ENCODE data around the gene NIPA2.
"Not testable (repeated sequence)": the region's sequence is repeated elsewhere in the genome, so short reads cannot be mapped to it uniquely, and the experiment has no call there.

Gene NIPA2

DNA sequence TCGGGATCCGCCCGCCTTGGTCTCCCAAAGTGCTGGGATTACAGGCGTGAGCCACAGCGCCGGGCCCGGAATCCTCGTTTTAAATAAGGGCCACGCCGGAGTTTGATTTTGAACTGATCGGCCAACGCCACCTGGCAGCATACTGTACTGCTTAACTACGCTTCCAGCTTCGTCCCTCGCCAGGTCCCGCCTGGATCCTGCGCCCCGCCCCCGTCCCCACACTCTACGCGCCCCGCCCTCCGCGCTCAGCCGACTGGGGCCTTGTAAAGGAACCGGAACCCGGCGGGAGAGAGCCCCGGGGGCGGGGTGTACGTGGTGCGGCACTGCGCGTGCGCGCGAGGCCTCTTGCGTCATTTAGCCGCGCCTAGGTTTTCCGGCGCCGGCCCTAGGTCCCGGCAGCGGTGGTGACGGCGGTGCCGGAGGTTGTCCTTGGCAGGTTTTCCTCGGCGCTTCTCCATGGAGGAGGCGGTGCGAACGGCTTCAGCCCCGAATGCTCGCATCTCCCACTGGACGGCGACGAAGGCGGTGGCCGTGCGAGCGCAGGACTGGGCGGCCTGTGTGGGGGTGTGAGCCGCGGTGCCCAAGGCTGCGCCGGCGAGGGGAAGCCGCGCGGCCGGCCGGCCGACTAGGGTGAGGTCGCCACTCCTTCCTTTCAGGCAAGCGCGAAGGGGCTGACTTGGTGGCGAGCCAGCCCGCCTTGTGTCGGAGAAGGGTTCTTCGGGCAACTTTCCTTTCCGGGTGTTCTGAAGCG is at the start of gene NIPA2:
Gene NIPA2 (plus strand): TSS at position 375 of the 751 bp plus-strand sequence. CDS start 13,066 bp downstream, outside the sequence.
- DNase-seq (ENCODE audit: low read depth in 3 of 3), result peak; percentile 97 to 98 (median 98)

DNA sequence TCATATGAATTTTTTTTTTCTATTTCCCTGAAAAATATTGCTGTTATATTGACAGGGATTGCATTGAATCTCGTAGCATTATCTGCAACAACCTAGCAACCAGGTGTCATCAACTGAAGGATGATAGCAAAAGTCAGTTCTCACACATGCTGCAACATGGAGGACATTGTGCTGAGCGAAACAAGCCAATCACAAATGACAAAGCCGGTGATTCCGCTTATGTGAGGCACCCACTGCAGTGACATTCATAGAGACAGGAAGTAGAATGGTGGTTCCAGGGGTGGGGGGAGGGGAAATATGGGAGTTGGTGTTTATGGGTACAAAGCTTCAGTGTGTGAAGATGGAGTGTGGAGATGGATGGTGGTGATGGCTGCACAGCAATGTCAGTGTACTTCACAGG is 44.4 kb upstream of the NIPA2 start:
- no peak for DNase-seq (ENCODE audit: low read depth in 3 of 3)

DNA sequence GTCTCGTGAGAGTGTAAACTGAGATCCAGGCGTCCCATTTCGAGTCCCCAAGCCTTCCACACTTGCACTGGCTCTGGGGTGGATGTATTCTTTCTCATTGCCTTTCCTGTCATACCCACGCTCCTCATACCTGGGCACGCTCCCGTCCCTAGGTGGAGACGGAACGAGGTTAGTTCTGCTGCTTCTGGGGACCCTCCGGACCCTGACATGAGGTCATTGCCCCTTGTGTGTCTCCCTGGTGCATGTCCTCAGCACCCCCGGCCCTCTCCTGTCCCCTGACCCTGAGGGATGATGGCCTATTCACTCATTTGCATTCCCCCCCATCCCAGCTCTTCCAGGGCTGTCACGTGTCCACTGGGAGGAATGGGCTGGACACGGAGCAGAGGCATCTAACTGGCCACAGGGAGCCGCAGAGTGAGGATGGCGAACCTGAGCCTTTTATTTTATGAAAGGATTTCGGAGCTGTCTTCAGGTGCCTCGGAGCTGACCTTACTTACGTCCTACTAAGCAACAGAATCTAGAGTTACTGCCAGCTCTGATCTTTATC is 43.8 kb upstream of the NIPA2 start:
- no peak for DNase-seq (ENCODE audit: low read depth in 3 of 3)

GRCh38 chr15:22795206-22796063 is 43.0 kb upstream of the NIPA2 start:
- DNase-seq (ENCODE audit: low read depth in 3 of 3), result no peak

DNA sequence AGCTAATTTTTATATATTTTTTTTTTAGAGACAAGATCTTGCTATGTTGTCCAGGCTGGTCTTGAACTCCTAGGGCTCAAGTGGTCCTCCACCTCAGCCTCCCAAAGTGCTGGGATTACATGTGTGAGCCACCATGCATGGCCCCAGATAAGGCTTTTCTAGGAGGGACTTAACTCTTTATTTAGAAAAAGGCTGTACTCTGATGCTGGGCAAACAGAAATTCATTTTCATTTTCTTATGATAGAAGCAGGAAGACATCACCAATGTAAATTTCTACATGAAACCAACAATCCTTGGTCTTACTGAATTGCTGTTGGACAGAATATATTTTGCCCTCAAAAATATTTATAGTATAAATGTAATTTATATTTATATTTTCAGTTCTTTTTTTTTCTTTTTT is 42.4 kb upstream of the NIPA2 start:
- no peak for DNase-seq (ENCODE audit: low read depth in 3 of 3)

DNA sequence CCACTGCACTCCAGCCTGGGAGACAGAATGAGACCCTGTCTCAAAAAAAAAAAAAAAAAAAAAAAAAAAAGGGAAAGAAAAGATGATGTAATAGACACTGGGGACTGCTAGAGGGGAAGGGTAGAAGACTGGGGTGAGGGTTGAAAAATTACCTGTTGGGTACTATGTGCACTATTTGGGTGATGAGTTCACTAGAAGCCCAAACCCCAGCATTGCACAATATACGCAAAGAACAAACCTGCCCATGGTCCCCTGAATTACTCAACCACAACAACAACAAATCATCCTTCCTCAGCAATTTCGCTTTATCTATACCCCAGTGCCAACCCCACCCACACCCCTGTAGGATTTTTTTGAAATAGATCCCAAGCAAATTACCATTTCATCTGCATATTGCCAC is 38.6 kb upstream of the NIPA2 start:
- DNase-seq (ENCODE audit: low read depth in 3 of 3), result no peak

- DNase-seq (ENCODE audit: low read depth in 3 of 3), result not testable (repeated sequence)
Observed at GRCh38 chr15:22803006-22803405, 35.5 kb upstream of the NIPA2 start.

DNA sequence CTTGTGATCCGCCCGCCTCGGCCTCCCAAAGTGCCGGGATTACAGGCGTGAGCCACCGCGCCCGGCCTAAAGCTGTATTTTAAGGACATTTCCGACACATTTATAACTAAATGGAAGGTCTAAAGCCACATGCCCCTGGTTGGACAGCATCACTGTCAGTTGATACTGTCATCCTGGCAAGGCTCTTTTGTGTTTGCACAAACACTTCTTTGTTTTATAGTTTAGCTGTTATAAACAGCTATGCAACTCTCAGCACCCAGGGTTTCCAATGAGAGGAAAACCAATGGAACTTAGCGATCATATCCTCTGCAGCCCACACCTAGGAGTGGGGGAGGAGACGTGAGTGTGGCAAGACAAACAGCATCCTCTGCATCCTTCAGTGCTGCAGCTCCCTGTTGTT is 32.3 kb upstream of the NIPA2 start:
- no peak for DNase-seq (ENCODE audit: low read depth in 3 of 3)

GRCh38 chr15:22806664-22807063 is 31.8 kb upstream of the NIPA2 start:
- no peak for DNase-seq (ENCODE audit: low read depth in 3 of 3)

- DNase-seq (ENCODE audit: low read depth in 3 of 3), result not testable (repeated sequence)
Observed at GRCh38 chr15:22807831-22808230, 30.6 kb upstream of the NIPA2 start.

DNA sequence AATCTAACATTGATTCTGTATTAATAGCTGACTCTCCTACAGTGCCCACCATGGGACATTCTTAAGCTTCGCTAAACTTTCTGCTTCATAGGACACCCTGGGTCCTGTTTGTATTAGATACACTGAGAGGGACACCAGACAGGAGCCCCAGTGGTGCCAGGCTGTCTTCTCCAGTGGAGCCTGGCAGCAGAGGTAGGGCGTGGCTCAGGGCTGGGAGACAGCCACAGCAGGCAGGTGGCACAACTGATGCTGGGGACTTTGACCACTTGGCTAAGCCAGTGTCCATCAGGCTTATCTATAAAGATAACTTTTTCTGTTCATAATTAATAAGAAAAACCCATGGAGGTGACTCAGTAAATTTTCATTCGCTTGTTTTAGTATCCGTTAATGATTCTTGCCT is 30.2 kb upstream of the NIPA2 start:
- no peak for DNase-seq (ENCODE audit: low read depth in 3 of 3)

DNA sequence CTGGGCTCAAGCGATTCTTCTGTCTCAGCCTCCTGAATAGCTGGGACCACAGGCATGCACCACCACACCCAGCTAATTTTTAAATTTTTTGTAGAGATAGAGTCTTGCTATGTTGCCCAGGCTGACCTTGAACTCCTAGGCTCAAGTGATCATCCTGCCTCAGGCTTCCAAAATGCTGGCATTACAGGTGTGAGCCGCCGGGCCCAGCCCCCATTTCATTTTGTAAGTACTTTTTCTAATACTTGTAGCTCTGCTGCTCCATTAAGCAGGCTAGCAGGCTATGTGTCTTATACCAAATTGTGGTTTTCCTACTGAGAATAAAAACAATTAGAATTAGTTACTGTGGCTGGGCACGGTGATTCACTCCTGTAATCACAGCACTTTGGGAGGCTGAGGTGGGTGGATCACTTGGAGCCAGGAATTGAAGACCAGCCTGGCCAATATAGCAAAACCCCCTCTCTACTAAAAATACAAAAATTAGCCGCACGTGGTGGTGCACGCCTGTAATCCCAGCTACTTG is 29.6 kb upstream of the NIPA2 start:
- no peak for DNase-seq (ENCODE audit: low read depth in 3 of 3)

DNA sequence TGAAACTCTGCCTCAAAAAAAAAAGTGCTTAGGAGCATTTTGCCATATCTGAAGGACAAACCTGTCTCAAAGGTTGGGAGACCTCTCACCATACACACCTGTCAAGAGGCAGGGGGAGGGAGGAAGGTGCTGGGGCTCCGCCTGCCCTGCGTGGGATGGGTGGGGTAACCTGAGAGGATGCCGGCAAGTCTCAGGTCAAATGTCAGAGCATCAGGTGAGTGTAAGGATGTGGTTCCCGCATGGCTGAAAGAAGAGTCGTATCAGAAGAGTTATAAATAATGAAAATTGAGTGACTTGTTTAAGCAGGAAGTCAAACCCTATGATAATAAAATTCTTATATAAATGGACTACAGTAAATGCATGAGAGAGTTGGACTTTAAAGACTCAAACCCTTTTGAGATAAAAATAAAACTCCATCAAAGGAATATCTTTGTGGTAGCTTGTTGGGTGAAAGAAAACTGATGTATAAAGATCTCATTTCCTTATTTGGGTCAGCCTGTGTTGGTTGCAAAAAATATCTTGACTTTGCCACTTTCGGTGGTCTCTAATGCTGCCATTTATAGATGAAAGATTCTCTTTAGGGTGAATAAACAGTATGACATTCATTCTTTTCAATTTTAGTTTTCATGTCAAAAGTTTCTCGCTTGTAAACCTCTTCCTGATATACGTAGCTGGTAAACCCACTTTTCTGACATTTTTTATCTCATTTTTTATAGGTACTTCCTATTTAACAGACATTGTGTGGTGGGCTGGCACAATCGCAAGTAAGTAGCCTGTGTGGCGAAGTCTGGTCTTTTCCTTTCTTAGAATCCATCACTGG is 28.2 kb upstream of the NIPA2 start:
- no peak for DNase-seq (ENCODE audit: low read depth in 3 of 3)

DNA sequence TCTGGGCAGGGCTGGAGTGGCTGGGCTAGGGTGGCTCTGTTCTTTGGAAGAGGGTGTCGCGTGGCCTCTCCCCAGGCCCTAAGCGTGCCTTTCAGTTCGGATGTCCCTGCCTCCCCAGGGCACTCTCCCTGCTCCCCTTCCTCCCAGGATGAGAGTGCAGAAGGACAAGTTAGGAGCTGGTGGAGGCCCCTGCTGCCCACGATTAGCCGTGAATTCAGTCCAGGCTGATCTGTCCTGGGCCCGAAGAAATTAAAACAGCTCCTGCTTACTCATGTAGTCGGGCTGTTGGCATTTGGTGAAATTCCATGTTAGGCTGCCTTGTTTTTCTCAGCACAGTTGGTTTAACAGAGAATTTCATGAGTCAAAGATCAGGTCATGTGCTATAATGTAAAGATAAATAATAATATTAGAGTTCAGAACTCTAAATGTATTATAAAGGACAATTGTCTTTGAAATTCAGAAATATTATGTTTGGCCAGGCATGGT is 27.6 kb upstream of the NIPA2 start:
- DNase-seq (ENCODE audit: low read depth in 3 of 3), result no peak

DNA sequence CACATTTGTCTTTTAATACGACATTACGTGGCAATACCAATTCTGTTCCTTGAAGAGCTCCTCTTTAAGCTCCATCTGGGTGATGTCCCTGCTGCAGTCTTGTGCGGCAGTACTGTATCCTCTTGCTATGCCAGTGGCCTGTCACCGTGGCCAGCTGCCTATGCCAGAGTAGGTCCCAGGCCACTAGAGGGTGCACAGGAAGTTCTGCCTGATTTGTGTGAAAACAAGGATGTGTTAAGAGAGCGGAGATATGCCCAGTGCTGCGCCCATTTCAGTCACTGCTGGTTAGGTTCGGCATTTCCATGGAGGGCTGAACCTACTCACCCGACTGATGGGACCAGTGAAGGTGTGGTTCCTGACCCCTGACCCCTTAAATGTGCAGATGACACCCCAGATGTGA is 26.8 kb upstream of the NIPA2 start:
- DNase-seq (ENCODE audit: low read depth in 3 of 3), result no peak

DNA sequence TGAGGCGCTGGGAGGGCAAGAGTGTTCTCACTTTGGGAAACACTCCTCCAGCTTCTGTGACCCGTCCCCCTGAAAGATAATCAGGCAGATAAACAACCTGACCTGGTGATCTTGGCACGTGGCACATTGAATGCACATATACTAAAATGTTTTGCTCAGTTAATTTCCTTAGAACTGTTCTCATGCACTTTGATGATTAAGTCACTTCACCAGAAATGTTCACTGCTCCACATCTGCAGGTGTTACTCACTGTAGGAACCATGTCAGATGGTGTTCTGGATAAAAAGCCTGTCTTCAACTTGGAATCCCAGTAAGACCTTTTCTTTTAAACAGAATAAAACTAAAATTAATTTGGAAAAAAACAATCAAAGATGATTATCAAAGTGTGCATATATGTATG is 24.6 kb upstream of the NIPA2 start:
- no peak for DNase-seq (ENCODE audit: low read depth in 3 of 3)

DNA sequence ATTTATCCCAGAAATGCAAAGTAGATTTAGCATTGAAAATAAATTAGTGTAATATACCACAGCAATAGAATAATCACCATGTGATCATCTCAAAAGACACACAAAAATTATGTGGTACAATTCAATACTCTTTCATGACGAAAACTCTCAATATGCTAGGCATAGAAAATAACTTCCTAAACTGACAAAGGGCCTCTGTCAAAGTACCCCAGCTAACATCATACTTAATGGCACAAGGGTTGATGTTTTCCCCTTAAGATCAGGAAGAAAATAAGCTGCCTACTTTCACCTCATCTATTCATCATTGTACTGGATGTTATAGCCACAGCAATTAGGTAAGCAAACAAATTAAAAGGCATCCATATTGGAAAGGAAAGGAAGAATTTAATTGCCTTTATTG is 22.7 kb upstream of the NIPA2 start:
- DNase-seq (ENCODE audit: low read depth in 3 of 3), result no peak

- DNase-seq (ENCODE audit: low read depth in 3 of 3), result no peak
Observed at GRCh38 chr15:22819651-22820050, 18.8 kb upstream of the NIPA2 start.

DNA sequence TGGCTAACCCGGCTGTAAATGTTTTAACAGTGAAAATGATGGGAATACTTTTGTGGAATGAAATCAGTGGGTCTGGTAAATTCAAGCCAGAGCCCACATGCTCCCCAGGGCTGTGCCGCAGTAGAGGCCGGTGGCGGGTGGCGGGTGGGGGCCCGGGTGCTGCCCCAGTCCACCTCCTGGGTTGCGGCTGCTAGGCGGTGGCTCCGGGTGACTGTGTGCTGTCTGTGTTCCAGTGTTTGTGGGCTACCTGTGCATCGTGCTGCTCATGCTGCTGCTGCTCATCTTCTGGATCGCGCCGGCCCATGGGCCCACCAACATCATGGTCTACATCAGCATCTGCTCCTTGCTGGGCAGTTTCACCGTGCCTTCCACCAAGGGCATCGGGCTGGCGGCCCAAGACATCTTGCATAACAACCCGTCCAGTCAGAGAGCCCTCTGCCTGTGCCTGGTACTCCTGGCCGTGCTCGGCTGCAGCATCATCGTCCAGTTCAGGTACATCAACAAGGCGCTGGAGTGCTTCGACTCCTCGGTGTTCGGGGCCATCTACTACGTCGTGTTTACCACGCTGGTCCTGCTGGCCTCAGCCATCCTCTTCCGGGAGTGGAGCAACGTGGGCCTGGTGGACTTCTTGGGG is 14.9 kb upstream of the NIPA2 start:
- no peak for DNase-seq (ENCODE audit: low read depth in 3 of 3)

- no peak for DNase-seq (ENCODE audit: low read depth in 3 of 3)
Observed at GRCh38 chr15:22827125-22827524, 11.3 kb upstream of the NIPA2 start.

GRCh38 chr15:22831473-22831872 is 7.0 kb upstream of the NIPA2 start:
- no peak for DNase-seq (ENCODE audit: low read depth in 3 of 3)

Measured in stimulated activated CD4-positive, alpha-beta T cell treated with anti-CD3 and anti-CD28 coated beads, TNF-alpha, amount 100 ng/mL, for 4 hours (primary cell).